ENCODE data around the gene CLDN7. TPM values are rescaled to one million over a fixed set of nuclear protein-coding genes. Genes with fewer than 3 reads are reported as not detected.

The CLDN7 gene
- polyA plus RNA-seq, 1 donor (not counting 4 experiments of a cell fraction or from before 2014, with no cell fraction given) = 6.3 TPM

DNA sequence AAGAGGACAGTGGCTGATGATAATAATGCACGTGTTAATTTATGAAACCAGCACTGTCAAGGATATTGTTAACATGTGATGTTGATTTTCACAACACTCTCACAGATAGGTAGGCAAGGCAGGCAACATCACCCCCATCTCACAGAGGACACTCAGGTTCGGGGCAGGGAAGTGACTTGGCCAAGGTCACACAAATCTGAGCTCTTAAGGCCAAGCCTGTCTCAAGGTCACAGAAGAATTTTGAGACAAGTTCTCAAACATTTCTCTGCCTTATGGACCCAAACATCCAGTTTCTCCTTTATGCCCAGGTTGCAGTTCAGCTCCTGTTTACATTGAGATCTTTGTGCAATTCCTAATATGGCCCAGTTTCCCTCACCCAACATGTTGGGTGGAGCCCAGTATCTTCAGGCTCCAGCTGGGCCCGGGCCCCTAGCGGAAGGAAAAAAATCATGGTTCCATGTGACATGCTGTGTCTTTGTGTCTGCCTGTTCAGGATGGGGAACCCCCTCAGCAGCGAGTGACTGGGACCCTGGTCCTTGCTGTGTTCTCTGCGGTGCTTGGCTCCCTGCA, 20.6 kb upstream of the CLDN7 start:
- Histone ChIP-seq H3K9me3 (ENCODE audit: control insufficient read depth, low read depth, low read length) (no peaks in the 10 kb centered on the region), H3K36me3 (ENCODE audit: control insufficient read depth in 2 of 2, extremely low read depth in 1 of 2, insufficient read depth in 2 of 2, low read length in 2 of 2) (no peaks in the 10 kb centered on the region), H3K79me2 (ENCODE audit: control insufficient read depth, insufficient read depth, low read length) (no peaks in the 10 kb centered on the region), H3K4me2 (ENCODE audit: control insufficient read depth, extremely low read depth, insufficient read depth, low read depth, low read length) (no peak overlapping the region), H3K4me3 (ENCODE audit: control insufficient read depth in 2 of 3, extremely low read depth in 1 of 3, insufficient read depth in 2 of 3, low read depth in 1 of 3, low read length in 3 of 3) (no peak overlapping the region), H3K9me1 (ENCODE audit: control insufficient read depth, extremely low read depth, insufficient read depth, low read length) (no peaks in the 10 kb centered on the region), H3K4me1 (ENCODE audit: control insufficient read depth, extremely low read depth, insufficient read depth, low read length) (peaks cover 16% of the 10 kb centered on the region), H3K27ac (ENCODE audit: control insufficient read depth, insufficient read depth, low read length) (no peak overlapping the region), H3K27me3 (ENCODE audit: control insufficient read depth, extremely low read depth, insufficient read depth, low read length) (peaks cover 42% of the 10 kb centered on the region), H3K9ac (ENCODE audit: control insufficient read depth, extremely low read depth, insufficient read depth, low read length) (no peak overlapping the region), H4K20me1 (ENCODE audit: control insufficient read depth, extremely low read depth, insufficient read depth, low read length) (no peaks in the 10 kb centered on the region), H2AFZ (ENCODE audit: control insufficient read depth, low read length) (no peak overlapping the region)
- no peak for DNase-seq (ENCODE audit: low read depth, low spot score)
- dilution Hi-C loops (cut with MboI; ENCODE audit: extremely low pct_ligation_motif_present, low sequenced_read_pairs) = no loop called here
- FAIRE-seq = no peak
- TF ChIP-seq EZH2 (IDR thresholded peaks at IDR 0.05; ENCODE audit: low read length) = no peak
- TF ChIP-seq, protein P1, sequence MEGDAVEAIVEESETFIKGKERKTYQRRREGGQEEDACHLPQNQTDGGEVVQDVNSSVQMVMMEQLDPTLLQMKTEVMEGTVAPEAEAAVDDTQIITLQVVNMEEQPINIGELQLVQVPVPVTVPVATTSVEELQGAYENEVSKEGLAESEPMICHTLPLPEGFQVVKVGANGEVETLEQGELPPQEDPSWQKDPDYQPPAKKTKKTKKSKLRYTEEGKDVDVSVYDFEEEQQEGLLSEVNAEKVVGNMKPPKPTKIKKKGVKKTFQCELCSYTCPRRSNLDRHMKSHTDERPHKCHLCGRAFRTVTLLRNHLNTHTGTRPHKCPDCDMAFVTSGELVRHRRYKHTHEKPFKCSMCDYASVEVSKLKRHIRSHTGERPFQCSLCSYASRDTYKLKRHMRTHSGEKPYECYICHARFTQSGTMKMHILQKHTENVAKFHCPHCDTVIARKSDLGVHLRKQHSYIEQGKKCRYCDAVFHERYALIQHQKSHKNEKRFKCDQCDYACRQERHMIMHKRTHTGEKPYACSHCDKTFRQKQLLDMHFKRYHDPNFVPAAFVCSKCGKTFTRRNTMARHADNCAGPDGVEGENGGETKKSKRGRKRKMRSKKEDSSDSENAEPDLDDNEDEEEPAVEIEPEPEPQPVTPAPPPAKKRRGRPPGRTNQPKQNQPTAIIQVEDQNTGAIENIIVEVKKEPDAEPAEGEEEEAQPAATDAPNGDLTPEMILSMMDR (optimal IDR thresholded peaks at IDR 0.05 in 1 of 3, IDR thresholded peaks at IDR 0.05 in 1 of 3, conservative IDR thresholded peaks at IDR 0.05 in 1 of 3; ENCODE audit: extremely low read depth in 1 of 3, insufficient read depth in 2 of 3, low read length in 3 of 3) = peak in 2 of 3 experiments; percentile 11 to 21

DNA sequence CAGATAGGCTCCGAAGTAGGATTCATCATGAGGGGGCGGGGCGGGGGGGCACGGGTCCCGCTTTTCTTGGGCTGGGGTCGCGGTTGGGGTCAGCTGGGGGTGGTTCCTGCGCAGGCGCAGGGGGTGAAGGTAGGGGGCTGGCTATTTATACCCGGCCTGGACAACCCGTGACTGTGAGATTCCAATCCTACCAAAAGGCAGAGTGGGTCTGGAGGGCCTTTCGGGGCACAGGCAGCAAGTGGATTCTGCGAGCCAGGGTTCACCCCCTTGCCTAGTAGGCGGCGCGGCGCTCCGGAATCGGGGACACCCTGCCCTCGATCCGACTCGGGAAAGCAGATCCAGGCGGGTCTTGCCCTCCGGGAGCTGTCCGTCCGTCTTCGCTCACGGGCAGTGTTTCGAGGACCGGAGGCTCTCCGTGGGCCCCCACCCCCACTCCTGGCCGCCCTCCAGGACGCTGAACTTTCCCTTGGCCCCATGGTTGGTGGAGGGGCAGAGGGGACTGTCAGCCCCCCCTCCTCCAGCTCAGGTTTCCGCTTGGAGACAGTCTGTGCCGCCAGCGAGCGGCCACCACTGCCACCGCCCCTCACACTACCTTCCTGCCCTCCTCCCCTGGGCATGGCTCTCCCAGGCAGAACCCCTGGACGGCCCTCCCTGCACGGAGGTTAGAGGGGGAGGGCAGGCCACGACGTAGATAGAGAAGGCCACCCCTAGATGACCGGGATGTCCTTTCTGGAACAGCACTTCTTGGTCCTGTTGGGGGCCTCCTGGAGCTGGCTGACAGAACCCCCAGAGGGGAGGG, 19.9 kb upstream of the CLDN7 start:
- H3K9me1 ChIP-seq (ENCODE audit: control insufficient read depth, extremely low read depth, insufficient read depth, low read length) = no peaks in the 10 kb centered on the region
- no peak for FAIRE-seq
- TF ChIP-seq, protein P1 (optimal IDR thresholded peaks at IDR 0.05 in 1 of 3, IDR thresholded peaks at IDR 0.05 in 1 of 3, conservative IDR thresholded peaks at IDR 0.05 in 1 of 3; ENCODE audit: extremely low read depth in 1 of 3, insufficient read depth in 2 of 3, low read length in 3 of 3) = no peak
- TF ChIP-seq EZH2 (IDR thresholded peaks at IDR 0.05; ENCODE audit: low read length) = peak; percentile 27
- peaks cover 16% of the 10 kb centered on the region for H3K4me1 ChIP-seq (ENCODE audit: control insufficient read depth, extremely low read depth, insufficient read depth, low read length)
- no peaks in the 10 kb centered on the region for H3K36me3 ChIP-seq (ENCODE audit: control insufficient read depth in 2 of 2, extremely low read depth in 1 of 2, insufficient read depth in 2 of 2, low read length in 2 of 2)
- no peaks in the 10 kb centered on the region for H4K20me1 ChIP-seq (ENCODE audit: control insufficient read depth, extremely low read depth, insufficient read depth, low read length)
- H3K9me3 ChIP-seq (ENCODE audit: control insufficient read depth, low read depth, low read length) = no peaks in the 10 kb centered on the region
- DNase-seq (ENCODE audit: low read depth, low spot score) = no peak
- no peak overlapping the region for H3K27ac ChIP-seq (ENCODE audit: control insufficient read depth, insufficient read depth, low read length)
- peak overlapping the region; percentile 38 to 78 (median 66) for H3K4me3 ChIP-seq (ENCODE audit: control insufficient read depth in 2 of 3, extremely low read depth in 1 of 3, insufficient read depth in 2 of 3, low read depth in 1 of 3, low read length in 3 of 3)
- peaks cover 36% of the 10 kb centered on the region for H3K27me3 ChIP-seq (ENCODE audit: control insufficient read depth, extremely low read depth, insufficient read depth, low read length)
- no peak overlapping the region for H3K9ac ChIP-seq (ENCODE audit: control insufficient read depth, extremely low read depth, insufficient read depth, low read length)
- H3K79me2 ChIP-seq (ENCODE audit: control insufficient read depth, insufficient read depth, low read length) = no peaks in the 10 kb centered on the region
- peak overlapping the region; percentile 98 for H3K4me2 ChIP-seq (ENCODE audit: control insufficient read depth, extremely low read depth, insufficient read depth, low read depth, low read length)
- dilution Hi-C loops (cut with MboI; ENCODE audit: extremely low pct_ligation_motif_present, low sequenced_read_pairs) = no loop called here
- H2AFZ ChIP-seq (ENCODE audit: control insufficient read depth, low read length) = no peak overlapping the region
